IPS DF 19.7 (cell line): Measurements from ENCODE around the gene CAP2.
"Not testable (repeated sequence)": the region's sequence is repeated elsewhere in the genome, so short reads cannot be mapped to it uniquely, and the experiment has no call there.

Experiments
- DNase-seq: peaks from one replicate; pipeline ENCODE4 v3.0.0-alpha.2; 2013; ENCODE audit warnings: low read depth, low spot score

Gene CAP2

GRCh38 chr6:17581282-17581681 is 187.9 kb downstream of the CAP2 start:
- not testable (repeated sequence) for DNase-seq

- DNase-seq: no peak
Observed at GRCh38 chr6:17583811-17584210, 190.4 kb downstream of the CAP2 start.

- no peak for DNase-seq
Observed at GRCh38 chr6:17584241-17584803, 190.9 kb downstream of the CAP2 start.

- no peak for DNase-seq
Observed at GRCh38 chr6:17585766-17586490, 192.5 kb downstream of the CAP2 start.

GRCh38 chr6:17586623-17587022 is 193.2 kb downstream of the CAP2 start:
- DNase-seq: not testable (repeated sequence)

- DNase-seq: no peak
Observed at GRCh38 chr6:17588011-17588410, 194.6 kb downstream of the CAP2 start.

- DNase-seq: no peak
Observed at GRCh38 chr6:17589406-17590096, 196.2 kb downstream of the CAP2 start.

GRCh38 chr6:17591287-17591686 is 197.9 kb downstream of the CAP2 start:
- DNase-seq: no peak

GRCh38 chr6:17593246-17593645 is 199.9 kb downstream of the CAP2 start:
- no peak for DNase-seq

- no peak for DNase-seq
Observed at GRCh38 chr6:17596085-17596484, 202.7 kb downstream of the CAP2 start.

- peak; percentile 71 for DNase-seq
Observed at GRCh38 chr6:17599877-17600526, 206.6 kb downstream of the CAP2 start, which contains the start of gene FAM8A1. Gene FAM8A1, plus strand, starts transcription at chr6:17600302. Its CDS starts 108 bp downstream, at chr6:17600410.

GRCh38 chr6:17600527-17601385 is 207.4 kb downstream of the CAP2 start:
- no peak for DNase-seq

- DNase-seq: no peak
Observed at GRCh38 chr6:17601386-17601703, 207.9 kb downstream of the CAP2 start.

GRCh38 chr6:17602888-17603287 is 209.5 kb downstream of the CAP2 start:
- no peak for DNase-seq

- DNase-seq: no peak
Observed at GRCh38 chr6:17606606-17607005, 213.2 kb downstream of the CAP2 start.
